BJ (cell line): ENCODE measurements around the gene ZNF75A. TPM values are rescaled to one million over a fixed set of nuclear protein-coding genes. Genes with fewer than 3 reads are reported as not detected.

ENCODE experiments used
- CTCF ChIA-PET: fragments of 350-600 bp; formaldehyde crosslinking; extraction: SDS; loops from one replicate; lab custom pipeline; 2021; ENCODE audit warnings: antibody characterized with exemption, inconsistent platforms; lab: Yijun Ruan, JAX
- POLR2A ChIA-PET: fragments of 300-600 bp; sonication (Branson Sonifier 250); formaldehyde crosslinking; extraction: SDS; loops from one replicate; lab custom pipeline; 2021; ENCODE audit warnings: antibody characterized with exemption; lab: Charles Lee
- DNase-seq: peaks from one replicate; pipeline ENCODE4 v3.0.0-alpha.2; 2011; ENCODE audit warnings: low read depth
- H3K27me3 ChIP-seq: 2 replicates; pipeline ENCODE4 v1.6.0; 2011; ENCODE audit warnings: low read length; ENCODE audit not compliant: control insufficient read depth, insufficient read depth
- H3K36me3 ChIP-seq: 2 replicates; pipeline ENCODE4 v1.5.1; 2011; ENCODE audit warnings: low read length; ENCODE audit not compliant: control insufficient read depth, insufficient read depth
- H3K4me3 ChIP-seq: 2 replicates; pipeline ENCODE4 v1.5.1; 2011; ENCODE audit warnings: low read depth, mild to moderate bottlenecking, control low read depth, low read length
- CTCF ChIP-seq: IDR thresholded peaks from 2 replicates; pipeline ENCODE4 v1.5.1; 2011; ENCODE audit warnings: low read depth, mild to moderate bottlenecking, control low read depth, inconsistent platforms, low read length, moderate library complexity; ENCODE audit not compliant: insufficient read depth
- polyA plus RNA-seq: library from polyadenylated mRNA; depleted of rRNA; stranded (reverse); fragments of >200 nt; gene quantifications from 2 replicates; pipeline ENCODE4 v1.2.3, GENCODE V29; 2011

The ZNF75A gene
- polyA plus RNA-seq, 1 experiment: 9.6 TPM

- Histone ChIP-seq H3K4me3 (peak within 1 kb of the TSS; percentile 74), H3K27me3 (no peaks in the 10 kb centered on the region), H3K36me3 (peaks cover 6% of the 10 kb centered on the region)
- CTCF ChIA-PET: interaction anchor here (0.7 to 2.7 kb wide), 4 partner anchors 13 to 154 kb away, joined by 3 to 11 read pairs (median 6); no protein-coding TSS in a partner anchor
- POLR2A ChIA-PET: interaction anchor here (0.9 kb wide), 1 partner anchor 162 kb away, joined by 5 read pairs; no protein-coding TSS in a partner anchor
- DNase-seq: peak; percentile 90
- TF ChIP-seq CTCF: no peak
Observed at GRCh38 chr16:3282730-3283542, 22.4 kb upstream of the ZNF75A start, which contains the start of gene ZNF263. TSS of gene ZNF263 (plus strand) at chr16:3283491. CDS start at chr16:3283819, 328 bp downstream.

- no peaks in the 10 kb centered on the region for H3K27me3 ChIP-seq
- CTCF ChIA-PET: interaction anchor here (1.2 to 2.7 kb wide), 5 partner anchors 13 to 21 kb away, joined by 3 to 11 read pairs (median 9); partner anchors contain the start of genes TIGD7 and ZNF75A
- POLR2A ChIA-PET: no interaction called here
- H3K36me3 ChIP-seq: peaks cover 9% of the 10 kb centered on the region
- peak overlapping the region; percentile 74 for H3K4me3 ChIP-seq
- TF ChIP-seq CTCF: no peak
- DNase-seq: no peak
Observed at GRCh38 chr16:3283543-3284447, 21.5 kb upstream of the ZNF75A start.

GRCh38 chr16:3285131-3285530 is 20.2 kb upstream of the ZNF75A start:
- CTCF ChIA-PET: no interaction called here
- peaks cover 22% of the 10 kb centered on the region for H3K36me3 ChIP-seq
- peak overlapping the region; percentile 74; the same call in 1 of the 2 replicates for H3K4me3 ChIP-seq
- POLR2A ChIA-PET: no interaction called here
- TF ChIP-seq CTCF: no peak
- H3K27me3 ChIP-seq: no peaks in the 10 kb centered on the region
- DNase-seq: no peak

- Histone ChIP-seq H3K4me3 (no peak overlapping the region), H3K36me3 (peaks cover 33% of the 10 kb centered on the region), H3K27me3 (no peaks in the 10 kb centered on the region)
- DNase-seq: no peak
- no peak for TF ChIP-seq CTCF
- CTCF ChIA-PET: interaction anchor here (1.1 to 1.2 kb wide), 2 partner anchors 16 to 23 kb away, joined by 3 read pairs; no protein-coding TSS in a partner anchor
- POLR2A ChIA-PET: no interaction called here
Observed at GRCh38 chr16:3289998-3290673, 15.2 kb upstream of the ZNF75A start.
